Smooth muscle cell (in vitro differentiated cells): ENCODE results near the gene MTHFSD. TPM values are rescaled to one million over a fixed set of nuclear protein-coding genes. Genes with fewer than 3 reads are reported as not detected.

ENCODE experiments used
- DNase-seq: peaks from one replicate; lab custom pipeline; 2025; ENCODE audit not compliant: unreplicated experiment; lab: John Stamatoyannopoulos, UW
- H2AFZ ChIP-seq: fragments of 200-600 bp; sonication (generic); 2 replicates; pipeline ENCODE4 v1.6.0; 2016; ENCODE audit warnings: antibody characterized with exemption, low read depth, mild to moderate bottlenecking
- H3F3A ChIP-seq: fragments of 200-600 bp; sonication (generic); 2 replicates; pipeline ENCODE4 v1.6.0; 2017; ENCODE audit warnings: antibody characterized with exemption, low read depth
- H3K27ac ChIP-seq: fragments of 200-600 bp; sonication (generic); 2 replicates; pipeline ENCODE4 v1.5.1; 2016; ENCODE audit warnings: low read depth, mild to moderate bottlenecking
- H3K27me3 ChIP-seq: fragments of 200-600 bp; sonication (generic); 2 replicates; pipeline ENCODE4 v1.6.1; 2016; ENCODE audit warnings: low read depth, mild to moderate bottlenecking
- H3K36me3 ChIP-seq: fragments of 200-600 bp; sonication (generic); 2 replicates; pipeline ENCODE4 v1.5.1; 2016; ENCODE audit warnings: low read depth
- H3K4me1 ChIP-seq: fragments of 200-600 bp; sonication (generic); 2 replicates; pipeline ENCODE4 v1.5.1; 2016; ENCODE audit warnings: low read depth
- H3K4me2 ChIP-seq: fragments of 200-600 bp; sonication (generic); 2 replicates; pipeline ENCODE4 v1.6.0; 2016; ENCODE audit warnings: mild to moderate bottlenecking
- H3K4me3 ChIP-seq: fragments of 200-600 bp; sonication (generic); 2 replicates; pipeline ENCODE4 v1.5.1; 2016; ENCODE audit warnings: mild to moderate bottlenecking
- H3K79me2 ChIP-seq: fragments of 200-600 bp; sonication (generic); 2 replicates; pipeline ENCODE4 v1.6.0; 2016; ENCODE audit warnings: low read depth, mild to moderate bottlenecking
- H3K9ac ChIP-seq: fragments of 200-600 bp; sonication (generic); 2 replicates; pipeline ENCODE4 v1.6.0; 2016; ENCODE audit warnings: low read depth
- H3K9me3 ChIP-seq: fragments of 200-600 bp; sonication (generic); replicated peaks from 2 replicates; pipeline ENCODE4 v1.5.1; 2016; ENCODE audit warnings: low read depth
- H4K20me1 ChIP-seq: fragments of 200-600 bp; sonication (generic); 2 replicates; pipeline ENCODE4 v1.6.0; 2016; ENCODE audit warnings: low read depth
- CTCF ChIP-seq: fragments of 200-600 bp; sonication (generic); IDR thresholded peaks from 2 replicates; pipeline ENCODE4 v1.5.1; 2017; ENCODE audit warnings: borderline replicate concordance, mild to moderate bottlenecking, antibody characterized with exemption; ENCODE audit not compliant: insufficient read depth, poor library complexity, severe bottlenecking
- WGBS: methylation state at CpG from one replicate; pipeline ENCODE4 v1.1.7; 2016; ENCODE audit warnings: low lambda C conversion rate; 5-methylcytosine and 5-hydroxymethylcytosine counted together
- polyA plus RNA-seq: library from polyadenylated mRNA; unstranded; fragments of >200 nt; fragmentation: Nextera tagmentation; extraction: Ambion mirVana; gene quantifications from 2 replicates; pipeline ENCODE4 v1.2.1, GENCODE V29; 2016
- total RNA-seq: library from RNA; depleted of rRNA; stranded (reverse); fragments of >200 nt; gene quantifications from 2 replicates; pipeline ENCODE4 v1.2.3, GENCODE V29; 2014

MTHFSD gene
- total and polyA plus RNA-seq, 2 experiments from 2014 or later, result 13.3 to 23.0 TPM

GRCh38 chr16:86492961-86493629 lies 61.9 kb downstream of the MTHFSD start:
- no peaks in the 10 kb centered on the region for H3K79me2 ChIP-seq
- 85% methylated on average over 9 of the region's 9 CpGs for WGBS
- H2AFZ ChIP-seq, result no peak overlapping the region
- peaks cover 83% of the 10 kb centered on the region for H3K27me3 ChIP-seq
- H3K4me2 ChIP-seq, result no peak overlapping the region
- H3K9ac ChIP-seq, result no peak overlapping the region
- no peaks in the 10 kb centered on the region for H3K36me3 ChIP-seq
- peaks cover 39% of the 10 kb centered on the region for H3K4me1 ChIP-seq
- peaks cover 6% of the 10 kb centered on the region for H3F3A ChIP-seq
- no peak overlapping the region for H3K4me3 ChIP-seq
- no peak overlapping the region for H3K27ac ChIP-seq
- DNase-seq, result no peak
- no peaks in the 10 kb centered on the region for H4K20me1 ChIP-seq
- no peaks in the 10 kb centered on the region for H3K9me3 ChIP-seq
- TF ChIP-seq CTCF, result no peak

DNA sequence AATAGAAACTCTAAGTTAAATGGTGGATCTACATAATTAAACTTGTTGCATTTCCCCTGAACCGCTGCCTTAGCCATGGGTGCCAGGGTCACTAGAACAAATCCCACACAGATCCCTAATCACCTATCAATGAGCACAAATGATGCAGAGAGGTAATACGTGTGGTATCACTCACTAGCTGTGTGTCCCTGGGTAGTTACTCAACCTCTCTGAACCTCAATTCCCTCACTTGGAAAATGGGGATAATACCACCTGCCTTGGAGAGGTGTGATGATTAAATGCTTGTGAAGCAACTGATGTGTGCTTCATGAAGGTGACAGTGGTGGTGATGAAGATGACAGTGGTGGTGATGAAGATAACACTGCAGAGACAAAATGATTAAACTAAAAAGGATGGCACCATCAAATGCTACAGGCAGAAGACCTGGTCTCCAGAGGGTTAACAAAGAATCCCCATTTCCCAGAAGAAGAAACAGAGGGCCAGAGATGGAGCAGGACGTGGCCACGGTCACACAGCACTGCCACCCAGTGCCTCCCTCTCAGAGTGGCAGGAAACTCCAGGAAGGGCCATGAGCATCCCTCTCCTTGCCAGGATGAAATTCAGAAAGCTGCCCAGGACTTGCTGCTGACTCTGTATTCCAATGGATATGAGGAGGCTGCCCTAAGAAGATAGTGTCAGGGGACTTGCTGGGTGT lies 62.6 kb downstream of the MTHFSD start:
- Histone ChIP-seq H3F3A (peaks cover 6% of the 10 kb centered on the region), H3K4me3 (no peak overlapping the region), H2AFZ (no peak overlapping the region), H4K20me1 (no peaks in the 10 kb centered on the region), H3K9ac (no peak overlapping the region), H3K4me1 (peaks cover 32% of the 10 kb centered on the region), H3K9me3 (no peaks in the 10 kb centered on the region), H3K79me2 (no peaks in the 10 kb centered on the region), H3K27ac (no peak overlapping the region), H3K36me3 (no peaks in the 10 kb centered on the region), H3K4me2 (no peak overlapping the region), H3K27me3 (peaks cover 82% of the 10 kb centered on the region)
- no peak for DNase-seq
- WGBS, result 77% methylated on average over 4 of the region's 4 CpGs
- no peak for TF ChIP-seq CTCF

DNA sequence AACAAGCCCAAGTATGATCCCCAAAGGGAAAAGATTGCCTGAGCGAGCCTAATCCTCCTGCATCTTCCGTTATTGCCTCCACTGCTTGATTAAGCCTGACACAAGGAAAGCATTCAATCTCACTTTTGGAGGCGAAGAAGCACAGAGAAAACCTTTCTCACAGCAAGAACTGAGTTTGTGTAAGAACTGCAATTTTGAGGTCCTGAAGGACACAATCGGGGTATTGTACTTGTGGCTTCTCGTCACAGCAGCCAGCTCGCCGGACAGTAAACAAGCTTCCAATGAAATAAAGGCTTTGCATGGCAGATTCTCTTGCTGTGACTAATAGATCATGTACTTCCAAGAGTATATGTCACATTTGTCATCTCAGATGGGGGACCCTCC lies 63.4 kb downstream of the MTHFSD start:
- no peak overlapping the region for H2AFZ ChIP-seq
- peaks cover 24% of the 10 kb centered on the region for H3K4me1 ChIP-seq
- TF ChIP-seq CTCF, result no peak
- H3K9me3 ChIP-seq, result no peaks in the 10 kb centered on the region
- peaks cover 6% of the 10 kb centered on the region for H3F3A ChIP-seq
- H3K4me3 ChIP-seq, result no peak overlapping the region
- peaks cover 79% of the 10 kb centered on the region for H3K27me3 ChIP-seq
- DNase-seq, result no peak
- H3K27ac ChIP-seq, result no peak overlapping the region
- no peaks in the 10 kb centered on the region for H4K20me1 ChIP-seq
- WGBS, result 67% methylated on average over 7 of the region's 7 CpGs
- H3K36me3 ChIP-seq, result no peaks in the 10 kb centered on the region
- no peak overlapping the region for H3K4me2 ChIP-seq
- H3K9ac ChIP-seq, result no peak overlapping the region
- no peaks in the 10 kb centered on the region for H3K79me2 ChIP-seq
